ENCODE data around the gene MAPK1.
"Not testable (repeated sequence)": the region's sequence is repeated elsewhere in the genome, so short reads cannot be mapped to it uniquely, and the experiment has no call there.

MAPK1 gene

DNA sequence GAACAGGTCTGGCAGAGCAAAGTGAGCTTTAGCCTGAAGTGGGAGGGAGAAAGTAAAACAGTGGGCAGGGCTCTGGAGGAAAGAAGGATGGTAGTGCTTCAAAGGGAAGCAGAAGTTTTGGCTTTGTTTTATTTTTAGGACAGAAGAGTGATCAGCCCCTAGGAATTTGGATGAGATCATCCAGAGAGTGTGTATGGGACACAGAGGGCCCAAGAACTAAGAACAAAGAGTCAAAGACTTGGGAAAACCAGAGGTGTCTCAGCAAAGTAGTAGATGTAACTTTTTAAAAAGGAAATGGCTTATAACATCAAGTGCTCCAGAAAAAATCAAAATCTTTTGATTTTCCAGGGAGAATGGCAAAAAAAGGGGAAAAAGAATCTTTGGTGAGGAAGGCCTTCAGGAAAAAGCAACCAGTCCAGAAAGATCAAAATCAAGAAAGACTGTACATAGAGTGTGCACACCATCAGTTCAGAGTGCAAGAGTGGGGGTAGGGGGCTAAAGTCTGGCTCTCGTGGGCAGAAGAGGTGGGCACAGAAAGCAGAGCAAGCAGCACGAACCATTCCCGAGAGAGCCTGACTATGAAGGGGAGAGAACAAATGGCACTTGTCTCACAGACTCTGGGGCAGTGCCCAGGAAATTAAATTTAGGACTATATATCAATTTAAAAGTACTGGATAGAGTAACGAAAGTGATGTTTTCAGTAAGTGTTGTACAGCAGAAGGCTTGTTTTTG, 30.0 kb downstream of the MAPK1 start:
- no peak for DNase-seq (ENCODE audit: low read depth)
- H3K4me3 ChIP-seq (ENCODE audit: low read depth, low read length) = no peak overlapping the region

DNA sequence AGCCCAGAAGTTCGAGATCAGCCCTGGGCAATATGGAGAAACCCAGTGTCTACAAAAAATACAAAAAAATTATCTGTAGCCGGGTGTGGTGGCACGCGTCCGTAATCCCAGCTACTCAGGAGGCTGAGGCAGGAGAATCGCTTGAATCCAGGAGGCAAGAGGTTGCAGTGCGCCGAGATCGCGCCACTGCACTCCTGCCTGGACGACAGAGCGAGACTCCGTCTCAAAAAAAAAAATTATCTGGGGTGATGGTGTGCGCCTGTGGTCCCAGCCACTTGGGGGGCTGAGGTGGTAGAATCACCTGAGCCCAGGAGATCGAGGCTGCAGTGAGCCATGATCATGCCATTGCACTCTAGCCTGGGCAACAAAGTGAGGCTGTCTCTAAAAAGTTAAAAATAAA, 31.0 kb downstream of the MAPK1 start:
- DNase-seq (ENCODE audit: low read depth); H3K4me3 ChIP-seq (ENCODE audit: low read depth, low read length): not testable (repeated sequence)

More for the DNA sequence above, 30.0 kb downstream of the MAPK1 start:
- TF ChIP-seq, protein P1, sequence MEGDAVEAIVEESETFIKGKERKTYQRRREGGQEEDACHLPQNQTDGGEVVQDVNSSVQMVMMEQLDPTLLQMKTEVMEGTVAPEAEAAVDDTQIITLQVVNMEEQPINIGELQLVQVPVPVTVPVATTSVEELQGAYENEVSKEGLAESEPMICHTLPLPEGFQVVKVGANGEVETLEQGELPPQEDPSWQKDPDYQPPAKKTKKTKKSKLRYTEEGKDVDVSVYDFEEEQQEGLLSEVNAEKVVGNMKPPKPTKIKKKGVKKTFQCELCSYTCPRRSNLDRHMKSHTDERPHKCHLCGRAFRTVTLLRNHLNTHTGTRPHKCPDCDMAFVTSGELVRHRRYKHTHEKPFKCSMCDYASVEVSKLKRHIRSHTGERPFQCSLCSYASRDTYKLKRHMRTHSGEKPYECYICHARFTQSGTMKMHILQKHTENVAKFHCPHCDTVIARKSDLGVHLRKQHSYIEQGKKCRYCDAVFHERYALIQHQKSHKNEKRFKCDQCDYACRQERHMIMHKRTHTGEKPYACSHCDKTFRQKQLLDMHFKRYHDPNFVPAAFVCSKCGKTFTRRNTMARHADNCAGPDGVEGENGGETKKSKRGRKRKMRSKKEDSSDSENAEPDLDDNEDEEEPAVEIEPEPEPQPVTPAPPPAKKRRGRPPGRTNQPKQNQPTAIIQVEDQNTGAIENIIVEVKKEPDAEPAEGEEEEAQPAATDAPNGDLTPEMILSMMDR (IDR thresholded peaks at IDR 0.05; ENCODE audit: low read depth, low read length, missing control alignments) = no peak

DNA sequence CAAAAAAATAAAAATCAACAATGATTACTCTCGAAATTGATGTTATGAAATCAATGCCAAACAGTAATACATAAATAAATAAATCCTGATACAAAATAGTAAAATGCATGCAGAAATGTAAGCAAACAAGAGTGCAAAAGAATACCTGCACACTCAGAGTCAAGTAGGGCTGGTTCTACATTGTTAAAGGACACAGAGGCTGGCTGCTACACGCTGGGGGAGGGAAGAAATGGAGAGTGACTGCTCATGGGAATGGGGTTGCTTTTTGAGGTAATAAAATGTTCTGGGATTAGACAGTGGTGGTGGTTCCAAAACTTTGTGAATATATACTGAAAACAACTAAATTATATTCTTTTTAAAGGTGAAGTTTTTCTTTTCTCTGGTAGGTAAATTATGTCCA, 32.1 kb downstream of the MAPK1 start:
- DNase-seq (ENCODE audit: low read depth) = no peak
- TF ChIP-seq, protein P1 (IDR thresholded peaks at IDR 0.05; ENCODE audit: low read depth, low read length, missing control alignments) = no peak
- no peak overlapping the region for H3K4me3 ChIP-seq (ENCODE audit: low read depth, low read length)

DNA sequence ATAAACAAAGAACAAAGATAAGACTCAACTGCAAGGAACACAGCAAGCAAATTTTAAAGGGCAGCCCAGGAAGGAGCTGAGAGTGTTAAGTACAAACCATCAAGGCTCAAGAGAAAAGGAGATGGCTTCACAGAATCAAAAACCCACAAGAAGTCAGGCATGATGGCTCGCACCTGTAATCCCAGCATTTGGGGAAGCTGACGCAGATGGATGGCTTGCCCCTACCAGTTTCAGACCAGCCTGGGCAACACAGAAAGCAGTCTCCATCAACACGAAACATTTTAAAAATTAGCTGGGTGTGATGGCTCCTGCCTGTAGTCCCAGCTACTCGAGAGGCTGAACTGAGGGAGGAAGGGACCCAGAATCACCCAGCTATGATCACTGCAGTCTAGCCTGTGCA, 32.6 kb downstream of the MAPK1 start:
- no peak overlapping the region for H3K4me3 ChIP-seq (ENCODE audit: low read depth, low read length)
- no peak for DNase-seq (ENCODE audit: low read depth)
- TF ChIP-seq, protein P1 (IDR thresholded peaks at IDR 0.05; ENCODE audit: low read depth, low read length, missing control alignments) = no peak

DNA sequence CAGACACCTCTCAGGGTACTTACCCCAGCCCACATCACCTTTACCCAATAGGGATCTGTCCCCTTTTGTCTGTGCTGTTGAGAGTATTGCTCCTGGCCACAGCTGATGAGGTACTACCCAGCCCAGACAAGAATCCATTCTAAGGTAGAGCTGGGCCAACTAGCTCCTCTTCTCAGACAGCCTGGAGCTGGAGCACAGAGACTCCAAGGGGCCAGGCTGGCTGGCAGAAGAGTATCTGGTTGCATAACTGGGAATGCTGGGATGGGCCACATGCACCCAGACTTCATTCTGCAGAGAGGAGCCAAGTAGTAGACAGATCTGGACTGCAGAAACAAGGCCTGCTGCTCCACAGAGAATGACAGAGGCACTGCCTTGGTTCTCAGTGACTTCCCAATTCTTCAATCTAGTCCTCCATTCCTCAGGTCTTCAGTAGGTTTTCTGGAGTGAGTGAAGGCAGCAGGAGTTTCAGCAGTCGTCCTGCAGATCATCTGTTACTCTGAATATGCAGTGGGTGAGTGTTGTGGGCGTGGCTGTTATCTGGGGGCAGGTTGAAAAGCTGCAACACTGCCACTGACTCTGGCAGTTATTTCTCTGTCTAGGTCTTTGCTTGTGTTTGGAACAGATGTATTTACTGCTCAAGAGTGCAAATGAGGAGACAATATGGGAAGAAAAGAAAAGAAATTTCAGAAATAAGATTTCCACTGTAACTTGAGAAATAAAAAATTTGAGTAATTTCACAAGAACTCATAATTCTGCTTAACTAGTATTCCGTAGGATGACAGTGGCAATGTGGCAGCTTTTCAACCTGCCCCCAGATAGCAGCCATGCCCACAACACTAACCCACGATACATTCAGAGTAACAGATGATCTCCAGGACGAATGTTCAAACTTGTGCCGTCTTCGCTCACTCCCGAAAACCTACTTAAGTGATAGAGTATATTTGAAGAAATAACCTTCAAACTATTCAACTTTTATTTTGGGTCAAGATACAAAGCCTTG, 34.9 kb downstream of the MAPK1 start:
- H3K4me3 ChIP-seq (ENCODE audit: low read depth, low read length) = no peak overlapping the region
- no peak for DNase-seq (ENCODE audit: low read depth)
- TF ChIP-seq, protein P1 (IDR thresholded peaks at IDR 0.05; ENCODE audit: low read depth, low read length, missing control alignments) = no peak

DNA sequence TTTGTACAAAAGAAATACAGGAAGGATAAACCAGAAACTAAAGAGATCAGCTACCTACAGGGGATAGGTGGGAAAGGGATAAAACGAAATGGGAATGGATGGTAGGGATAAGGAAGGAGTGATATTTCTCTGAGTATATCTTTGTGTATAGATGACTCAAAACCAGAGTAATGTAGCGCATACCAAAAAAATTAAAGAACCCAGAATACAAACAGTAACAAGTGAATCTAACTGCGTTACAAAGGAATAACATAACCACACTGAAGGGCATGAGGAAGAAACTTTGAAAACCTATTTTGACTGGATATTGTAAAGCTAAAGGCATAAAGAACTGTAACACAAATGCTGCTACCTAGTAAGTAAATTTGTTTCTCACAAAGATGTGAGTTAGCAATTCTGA, 37.9 kb downstream of the MAPK1 start:
- no peak overlapping the region for H3K4me3 ChIP-seq (ENCODE audit: low read depth, low read length)
- no peak for DNase-seq (ENCODE audit: low read depth)
- TF ChIP-seq, protein P1 (IDR thresholded peaks at IDR 0.05; ENCODE audit: low read depth, low read length, missing control alignments) = no peak

DNA sequence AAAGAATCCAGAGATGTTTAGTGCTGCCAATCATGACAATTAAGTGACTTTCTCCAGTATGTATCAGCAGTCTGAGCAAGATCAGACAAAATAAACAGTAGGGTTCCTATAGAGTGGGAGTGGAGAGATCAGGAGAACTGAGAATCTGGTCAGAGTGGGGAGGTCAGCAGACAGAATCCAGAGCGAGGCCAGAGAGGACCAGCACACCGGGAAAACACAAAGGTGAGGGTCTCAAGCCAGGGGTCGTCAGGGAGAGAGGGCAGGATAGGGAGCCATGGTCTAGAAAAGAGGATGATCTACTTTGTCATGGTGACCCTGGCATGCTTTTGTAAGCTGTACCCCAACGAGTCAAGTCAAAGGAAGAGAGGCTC, 39.2 kb downstream of the MAPK1 start:
- no peak for DNase-seq (ENCODE audit: low read depth)
- H3K4me3 ChIP-seq (ENCODE audit: low read depth, low read length) = no peak overlapping the region
- TF ChIP-seq, protein P1 (IDR thresholded peaks at IDR 0.05; ENCODE audit: low read depth, low read length, missing control alignments) = no peak
